HG02970 (cell line): ENCODE measurements around the gene ASB5.

ENCODE experiments used
- ATAC-seq: cut with Tn5 transposase; IDR thresholded peaks from one replicate; pipeline ENCODE4 v1.9.1; 2021; ENCODE audit warnings: mild to moderate bottlenecking, moderate library complexity, moderate number of reproducible peaks; ENCODE audit not compliant: unreplicated experiment, low FRiP score

Gene ASB5

DNA sequence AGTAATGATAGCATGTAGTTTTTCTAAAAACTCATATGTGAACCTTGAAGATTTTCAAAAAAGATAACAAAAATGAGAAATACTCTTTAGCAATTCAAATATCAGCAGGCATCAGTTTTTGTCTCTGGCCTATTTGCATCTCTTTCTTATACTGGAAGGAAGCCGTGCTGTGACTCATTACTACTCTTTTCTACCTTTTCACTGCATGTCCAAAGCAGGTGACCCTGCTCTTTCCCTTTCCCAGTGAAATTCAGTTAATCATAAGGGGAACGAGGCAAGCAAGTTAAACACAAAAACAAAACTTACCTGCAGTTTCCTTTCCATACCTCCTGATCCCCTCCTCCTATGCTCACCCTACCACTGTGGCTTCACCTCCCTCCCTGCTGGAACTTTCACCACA, 83.0 kb downstream of the ASB5 start:
- no peak for ATAC-seq

GRCh38 chr4:176185051-176185450, 84.0 kb downstream of the ASB5 start:
- ATAC-seq = no peak
